HepG2 (cell line): ENCODE measurements around the gene SNAI1. TPM values are rescaled to one million over a fixed set of nuclear protein-coding genes. Genes with fewer than 3 reads are reported as not detected.

Source experiments
- ARNTL ChIP-seq: sonication (generic); formaldehyde crosslinking; IDR thresholded peaks from 2 replicates; pipeline ENCODE4 v1.4.0; 2020; ENCODE audit warnings: mild to moderate bottlenecking, missing genetic modification reagents
- ASH2L ChIP-seq: fragments of 300-600, 200-600 bp; sonication (generic); IDR thresholded peaks from 2 replicates; pipeline ENCODE4 v1.7.0; 2017; ENCODE audit warnings: low read depth, mild to moderate bottlenecking, moderate library complexity, mixed read lengths, low read length; ENCODE audit not compliant: insufficient read length
- CBFB ChIP-seq: sonication (generic); formaldehyde crosslinking; IDR thresholded peaks from 2 replicates; pipeline ENCODE4 v1.4.0; 2020; ENCODE audit warnings: missing genetic modification reagents
- DMAP1 ChIP-seq: IDR thresholded peaks from 2 replicates; pipeline ENCODE4 v1.6.1; 2016
- ETV5 ChIP-seq: IDR thresholded peaks from 2 replicates; pipeline ENCODE4 v1.6.1; 2018; ENCODE audit warnings: missing biosample characterization, missing genetic modification reagents, inconsistent platforms, borderline replicate concordance
- HNF4A ChIP-seq: sonication (generic); formaldehyde crosslinking; IDR thresholded peaks from 2 replicates; pipeline ENCODE4 v1.4.0; 2020; ENCODE audit warnings: missing genetic modification reagents
- HNRNPL ChIP-seq: fragments of 200-400 bp; formaldehyde crosslinking; IDR thresholded peaks from 2 replicates; pipeline ENCODE4 v1.6.1; 2017; ENCODE audit warnings: mild to moderate bottlenecking, low read depth, low read length
- KLF15 ChIP-seq: sonication (generic); formaldehyde crosslinking; IDR thresholded peaks from 2 replicates; pipeline ENCODE4 v1.8.1; 2023; ENCODE audit warnings: borderline replicate concordance, mild to moderate bottlenecking, inconsistent platforms, missing genetic modification reagents, mixed read lengths
- MED1 ChIP-seq: sonication (generic); formaldehyde crosslinking; IDR thresholded peaks from 2 replicates; pipeline ENCODE4 v1.4.0; 2020; ENCODE audit warnings: missing genetic modification reagents
- NR2F2 ChIP-seq: IDR thresholded peaks from 2 replicates; pipeline ENCODE4 v1.6.1; 2012; ENCODE audit warnings: low read depth, inconsistent platforms, borderline replicate concordance
- SAFB2 ChIP-seq: sonication (generic); formaldehyde crosslinking; IDR thresholded peaks from 2 replicates; pipeline ENCODE4 v1.5.1; 2020; ENCODE audit warnings: missing genetic modification reagents, low read depth, mild to moderate bottlenecking, borderline replicate concordance
- SATB2 ChIP-seq: sonication (generic); formaldehyde crosslinking; IDR thresholded peaks from 2 replicates; pipeline ENCODE4 v1.5.0; 2020; ENCODE audit warnings: missing genetic modification reagents
- SOX5 ChIP-seq: IDR thresholded peaks from 2 replicates; pipeline ENCODE4 v1.6.1; 2016; ENCODE audit warnings: borderline replicate concordance
- TOPORS ChIP-seq: sonication (generic); formaldehyde crosslinking; IDR thresholded peaks from 2 replicates; pipeline ENCODE4 v1.8.0; 2023; ENCODE audit warnings: mild to moderate bottlenecking, missing genetic modification reagents
- ZBTB1 ChIP-seq: sonication (generic); formaldehyde crosslinking; IDR thresholded peaks from 2 replicates; pipeline ENCODE4 v1.4.0; 2020; ENCODE audit warnings: missing genetic modification reagents, borderline replicate concordance
- ZBTB3 ChIP-seq: sonication (generic); formaldehyde crosslinking; IDR thresholded peaks from 2 replicates; pipeline ENCODE4 v1.4.0; 2020; ENCODE audit warnings: low read depth, mild to moderate bottlenecking, moderate library complexity, missing genetic modification reagents, borderline replicate concordance
- ZNF33A ChIP-seq: sonication (generic); formaldehyde crosslinking; IDR thresholded peaks from 2 replicates; pipeline ENCODE4 v1.5.1; 2020; ENCODE audit warnings: missing genetic modification reagents, mild to moderate bottlenecking, moderate library complexity, borderline replicate concordance
- ZNF34 ChIP-seq: sonication (generic); formaldehyde crosslinking; IDR thresholded peaks from 2 replicates; pipeline ENCODE4 v1.4.0; 2020; ENCODE audit warnings: mild to moderate bottlenecking, missing genetic modification reagents, borderline replicate concordance
- ZNF354B ChIP-seq: sonication (generic); formaldehyde crosslinking; IDR thresholded peaks from 2 replicates; pipeline ENCODE4 v1.8.0; 2022; ENCODE audit warnings: mild to moderate bottlenecking, missing genetic modification reagents
- ZNF557 ChIP-seq: sonication (generic); formaldehyde crosslinking; IDR thresholded peaks from 2 replicates; pipeline ENCODE4 v1.4.0; 2020; ENCODE audit warnings: missing genetic modification reagents
- polyA plus RNA-seq, 8 experiments: library from polyadenylated mRNA; depleted of rRNA in 3 of 8; stranded (reverse) in 7 of 8; unstranded in 1 of 8; fragments of >200 nt; fragmentation: Illumina TruSeq in 4 of 8; extraction: Trizol in 4 of 8; gene quantifications; 2 replicates each; pipeline versions ENCODE4 v1.2.1 to v1.2.3, GENCODE V29; 2011 to 2016; ENCODE audit warnings: low read depth in 4 of 8, missing spikeins in 1 of 8, mixed read lengths in 1 of 8; ENCODE audit not compliant: insufficient read depth in 1 of 8
- total RNA-seq, 5 experiments: library from RNA; depleted of rRNA; stranded (reverse); fragments of >200 nt; fragmentation: Illumina TruSeq; extraction: Trizol; gene quantifications; 2 replicates each; pipeline ENCODE4 v1.2.3, GENCODE V29; 2016; ENCODE audit warnings: low read depth in 1 of 5
- TF ChIP-seq, protein P1 (sequence below): sonication (generic); formaldehyde crosslinking; IDR thresholded peaks from 2 replicates; pipeline ENCODE4 v1.4.0; 2020; ENCODE audit warnings: missing genetic modification reagents, borderline replicate concordance
- TF ChIP-seq, protein P2 (sequence below): sonication (generic); formaldehyde crosslinking; IDR thresholded peaks from 2 replicates; pipeline ENCODE4 v1.4.0; 2020; ENCODE audit warnings: low read depth, mild to moderate bottlenecking, missing genetic modification reagents
- TF ChIP-seq, protein P3 (sequence below): IDR thresholded peaks from 2 replicates; pipeline ENCODE4 v1.6.1; 2016; ENCODE audit warnings: low read depth

The SNAI1 gene
- total and polyA plus RNA-seq, 2 of the 13 experiments (the other 11 are each of a cell fraction or from before 2014, with no cell fraction given) = 1.3 to 1.4 TPM

DNA sequence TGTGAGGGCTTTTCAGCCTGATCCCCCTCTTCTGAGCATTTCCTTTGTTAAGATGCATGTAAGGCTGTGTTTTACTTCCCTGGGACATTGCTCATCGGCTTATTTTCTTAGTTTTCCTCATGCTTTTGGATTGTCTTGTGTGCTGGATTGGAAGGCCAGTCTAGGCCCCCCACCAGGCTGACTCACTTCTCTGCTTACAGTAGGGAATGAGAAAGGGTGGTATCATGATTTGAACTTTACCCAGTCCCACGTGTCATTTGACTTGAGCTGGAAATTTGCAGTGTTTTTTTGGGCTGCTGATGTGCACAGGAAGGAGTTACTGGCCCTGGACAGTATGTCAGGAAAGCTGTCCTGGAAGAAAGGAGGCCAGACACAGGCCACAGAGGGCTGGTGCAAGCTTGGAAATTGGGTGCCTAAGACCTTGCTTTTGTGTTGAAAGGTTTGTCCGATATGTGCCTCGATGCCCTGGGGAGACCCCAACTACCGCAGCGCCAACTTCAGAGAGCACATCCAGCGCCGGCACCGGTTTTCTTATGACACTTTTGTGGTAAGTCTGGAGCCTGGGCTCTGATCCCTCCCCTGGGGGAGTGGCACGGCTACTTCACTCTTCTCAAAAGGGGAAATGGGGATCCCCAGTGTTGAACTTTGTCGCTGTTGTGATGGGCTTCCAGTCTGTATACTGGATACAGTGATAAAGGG, 33.8 kb upstream of the SNAI1 start (continued):
- TF ChIP-seq HNF4A (CRISPR knock-in tag) = peak; percentile 64
- TF ChIP-seq ZBTB1 (CRISPR knock-in tag) = no peak
- TF ChIP-seq ASH2L = no peak
- TF ChIP-seq SOX5 (CRISPR knock-in tag) = peak; percentile 49
- 0 out of 2 replicates have a peak, but pooled peaks have one; percentile 54 for TF ChIP-seq ARNTL (CRISPR knock-in tag)
- TF ChIP-seq, protein P1, sequence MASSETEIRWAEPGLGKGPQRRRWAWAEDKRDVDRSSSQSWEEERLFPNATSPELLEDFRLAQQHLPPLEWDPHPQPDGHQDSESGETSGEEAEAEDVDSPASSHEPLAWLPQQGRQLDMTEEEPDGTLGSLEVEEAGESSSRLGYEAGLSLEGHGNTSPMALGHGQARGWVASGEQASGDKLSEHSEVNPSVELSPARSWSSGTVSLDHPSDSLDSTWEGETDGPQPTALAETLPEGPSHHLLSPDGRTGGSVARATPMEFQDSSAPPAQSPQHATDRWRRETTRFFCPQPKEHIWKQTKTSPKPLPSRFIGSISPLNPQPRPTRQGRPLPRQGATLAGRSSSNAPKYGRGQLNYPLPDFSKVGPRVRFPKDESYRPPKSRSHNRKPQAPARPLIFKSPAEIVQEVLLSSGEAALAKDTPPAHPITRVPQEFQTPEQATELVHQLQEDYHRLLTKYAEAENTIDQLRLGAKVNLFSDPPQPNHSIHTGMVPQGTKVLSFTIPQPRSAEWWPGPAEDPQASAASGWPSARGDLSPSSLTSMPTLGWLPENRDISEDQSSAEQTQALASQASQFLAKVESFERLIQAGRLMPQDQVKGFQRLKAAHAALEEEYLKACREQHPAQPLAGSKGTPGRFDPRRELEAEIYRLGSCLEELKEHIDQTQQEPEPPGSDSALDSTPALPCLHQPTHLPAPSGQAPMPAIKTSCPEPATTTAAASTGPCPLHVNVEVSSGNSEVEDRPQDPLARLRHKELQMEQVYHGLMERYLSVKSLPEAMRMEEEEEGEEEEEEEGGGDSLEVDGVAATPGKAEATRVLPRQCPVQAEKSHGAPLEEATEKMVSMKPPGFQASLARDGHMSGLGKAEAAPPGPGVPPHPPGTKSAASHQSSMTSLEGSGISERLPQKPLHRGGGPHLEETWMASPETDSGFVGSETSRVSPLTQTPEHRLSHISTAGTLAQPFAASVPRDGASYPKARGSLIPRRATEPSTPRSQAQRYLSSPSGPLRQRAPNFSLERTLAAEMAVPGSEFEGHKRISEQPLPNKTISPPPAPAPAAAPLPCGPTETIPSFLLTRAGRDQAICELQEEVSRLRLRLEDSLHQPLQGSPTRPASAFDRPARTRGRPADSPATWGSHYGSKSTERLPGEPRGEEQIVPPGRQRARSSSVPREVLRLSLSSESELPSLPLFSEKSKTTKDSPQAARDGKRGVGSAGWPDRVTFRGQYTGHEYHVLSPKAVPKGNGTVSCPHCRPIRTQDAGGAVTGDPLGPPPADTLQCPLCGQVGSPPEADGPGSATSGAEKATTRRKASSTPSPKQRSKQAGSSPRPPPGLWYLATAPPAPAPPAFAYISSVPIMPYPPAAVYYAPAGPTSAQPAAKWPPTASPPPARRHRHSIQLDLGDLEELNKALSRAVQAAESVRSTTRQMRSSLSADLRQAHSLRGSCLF (CRISPR knock-in tag) = no peak
- no peak for TF ChIP-seq CBFB (CRISPR knock-in tag)
- TF ChIP-seq DMAP1 = peak; percentile 53; the same call in 1 of the 2 replicates
- TF ChIP-seq, protein P2, sequence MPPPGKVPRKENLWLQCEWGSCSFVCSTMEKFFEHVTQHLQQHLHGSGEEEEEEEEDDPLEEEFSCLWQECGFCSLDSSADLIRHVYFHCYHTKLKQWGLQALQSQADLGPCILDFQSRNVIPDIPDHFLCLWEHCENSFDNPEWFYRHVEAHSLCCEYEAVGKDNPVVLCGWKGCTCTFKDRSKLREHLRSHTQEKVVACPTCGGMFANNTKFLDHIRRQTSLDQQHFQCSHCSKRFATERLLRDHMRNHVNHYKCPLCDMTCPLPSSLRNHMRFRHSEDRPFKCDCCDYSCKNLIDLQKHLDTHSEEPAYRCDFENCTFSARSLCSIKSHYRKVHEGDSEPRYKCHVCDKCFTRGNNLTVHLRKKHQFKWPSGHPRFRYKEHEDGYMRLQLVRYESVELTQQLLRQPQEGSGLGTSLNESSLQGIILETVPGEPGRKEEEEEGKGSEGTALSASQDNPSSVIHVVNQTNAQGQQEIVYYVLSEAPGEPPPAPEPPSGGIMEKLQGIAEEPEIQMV (CRISPR knock-in tag) = 0 out of 2 replicates have a peak, but pooled peaks have one; percentile 30
- no peak for TF ChIP-seq SATB2 (CRISPR knock-in tag)
- TF ChIP-seq ETV5 (CRISPR knock-in tag) = peak; percentile 35; the same call in 1 of the 2 replicates
- no peak for TF ChIP-seq ZNF557 (CRISPR knock-in tag)
- TF ChIP-seq, protein P3, sequence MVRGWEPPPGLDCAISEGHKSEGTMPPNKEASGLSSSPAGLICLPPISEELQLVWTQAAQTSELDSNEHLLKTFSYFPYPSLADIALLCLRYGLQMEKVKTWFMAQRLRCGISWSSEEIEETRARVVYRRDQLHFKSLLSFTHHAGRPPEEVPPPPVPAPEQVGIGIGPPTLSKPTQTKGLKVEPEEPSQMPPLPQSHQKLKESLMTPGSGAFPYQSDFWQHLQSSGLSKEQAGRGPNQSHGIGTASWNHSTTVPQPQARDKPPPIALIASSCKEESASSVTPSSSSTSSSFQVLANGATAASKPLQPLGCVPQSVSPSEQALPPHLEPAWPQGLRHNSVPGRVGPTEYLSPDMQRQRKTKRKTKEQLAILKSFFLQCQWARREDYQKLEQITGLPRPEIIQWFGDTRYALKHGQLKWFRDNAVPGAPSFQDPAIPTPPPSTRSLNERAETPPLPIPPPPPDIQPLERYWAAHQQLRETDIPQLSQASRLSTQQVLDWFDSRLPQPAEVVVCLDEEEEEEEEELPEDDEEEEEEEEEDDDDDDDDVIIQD (CRISPR knock-in tag) = peak; percentile 49; the same call in 1 of the 2 replicates
- TF ChIP-seq MED1 (CRISPR knock-in tag) = 0 out of 2 replicates have a peak, but pooled peaks have one; percentile 15
- no peak for TF ChIP-seq KLF15 (CRISPR knock-in tag)
- no peak for TF ChIP-seq SAFB2
- no peak for TF ChIP-seq HNRNPL
- TF ChIP-seq ZNF354B = no peak
- no peak for TF ChIP-seq NR2F2
- no peak for TF ChIP-seq TOPORS
- no peak for TF ChIP-seq ZNF33A (CRISPR knock-in tag)
- TF ChIP-seq ZBTB3 = 0 out of 2 replicates have a peak, but pooled peaks have one; percentile 46
- TF ChIP-seq ZNF34 (CRISPR knock-in tag) = no peak
